DOHH2 (cell line): ENCODE measurements around the gene MPRIP.

ENCODE experiments used
- EZH2phosphoT487 ChIP-seq: fragments of 200-600 bp; sonication (generic); IDR thresholded peaks from 2 replicates; pipeline ENCODE4 v1.6.1; 2017; ENCODE audit warnings: borderline replicate concordance, mild to moderate bottlenecking, antibody characterized with exemption, low read length, moderate library complexity, mixed read lengths
- TF ChIP-seq, protein P1 (sequence below): fragments of 200-600 bp; sonication (generic); IDR thresholded peaks from one replicate; pipeline ENCODE4 v1.5.1; 2014; ENCODE audit warnings: antibody characterized with exemption, mild to moderate bottlenecking, low read depth, low read length; ENCODE audit not compliant: poor library complexity, severe bottlenecking

DNA sequence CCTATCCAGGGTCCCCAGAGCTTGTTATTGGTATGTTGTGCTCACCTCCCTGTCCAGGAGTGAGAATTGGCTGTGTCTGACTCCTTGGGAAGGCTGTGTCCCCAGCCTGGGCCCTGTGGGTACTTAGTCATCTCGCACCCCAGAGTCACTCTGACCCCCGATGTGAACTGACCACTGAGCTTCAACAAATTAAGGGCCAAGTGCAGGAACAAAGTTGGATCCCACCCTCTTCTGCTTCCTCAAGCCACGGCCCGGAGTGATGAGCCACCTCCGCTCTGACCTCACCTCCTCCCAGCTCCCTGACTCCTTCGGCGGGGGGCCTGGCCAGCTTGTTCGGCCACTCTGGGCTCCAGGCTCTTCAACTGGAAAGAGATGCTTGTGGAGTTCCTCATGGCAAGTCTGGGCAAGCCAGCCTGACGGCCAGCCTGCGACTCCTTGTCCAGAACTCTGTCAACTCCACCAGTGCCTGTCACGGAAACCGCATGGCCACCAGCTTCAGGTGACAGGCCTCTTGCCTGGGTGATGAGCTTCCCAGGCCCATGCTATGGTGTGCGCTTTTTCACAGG, 22.3 kb upstream of the MPRIP start:
- no peak for TF ChIP-seq EZH2phosphoT487
- TF ChIP-seq, protein P1, sequence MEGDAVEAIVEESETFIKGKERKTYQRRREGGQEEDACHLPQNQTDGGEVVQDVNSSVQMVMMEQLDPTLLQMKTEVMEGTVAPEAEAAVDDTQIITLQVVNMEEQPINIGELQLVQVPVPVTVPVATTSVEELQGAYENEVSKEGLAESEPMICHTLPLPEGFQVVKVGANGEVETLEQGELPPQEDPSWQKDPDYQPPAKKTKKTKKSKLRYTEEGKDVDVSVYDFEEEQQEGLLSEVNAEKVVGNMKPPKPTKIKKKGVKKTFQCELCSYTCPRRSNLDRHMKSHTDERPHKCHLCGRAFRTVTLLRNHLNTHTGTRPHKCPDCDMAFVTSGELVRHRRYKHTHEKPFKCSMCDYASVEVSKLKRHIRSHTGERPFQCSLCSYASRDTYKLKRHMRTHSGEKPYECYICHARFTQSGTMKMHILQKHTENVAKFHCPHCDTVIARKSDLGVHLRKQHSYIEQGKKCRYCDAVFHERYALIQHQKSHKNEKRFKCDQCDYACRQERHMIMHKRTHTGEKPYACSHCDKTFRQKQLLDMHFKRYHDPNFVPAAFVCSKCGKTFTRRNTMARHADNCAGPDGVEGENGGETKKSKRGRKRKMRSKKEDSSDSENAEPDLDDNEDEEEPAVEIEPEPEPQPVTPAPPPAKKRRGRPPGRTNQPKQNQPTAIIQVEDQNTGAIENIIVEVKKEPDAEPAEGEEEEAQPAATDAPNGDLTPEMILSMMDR: no peak
